Activated CD8-positive, alpha-beta memory T cell treated with anti-CD3 and anti-CD28 coated beads, Interleukin-2, amount 50 U/mL, for 48 hours (primary cell): ENCODE data around the gene PEX3.
"Not testable (repeated sequence)": the region's sequence is repeated elsewhere in the genome, so short reads cannot be mapped to it uniquely, and the experiment has no call there.

Experiments used
- DNase-seq: peaks from one replicate; pipeline ENCODE4 v3.0.0-alpha.2; 2020

The PEX3 gene

GRCh38 chr6:143507358-143508145 is 56.9 kb downstream of the PEX3 start:
- no peak for DNase-seq

- DNase-seq = not testable (repeated sequence)
Measured at GRCh38 chr6:143510326-143510725, 59.7 kb downstream of the PEX3 start.

- DNase-seq = peak; percentile 79
Measured at GRCh38 chr6:143510991-143511891, 60.6 kb downstream of the PEX3 start, which contains the start of gene FUCA2. TSS of gene FUCA2 (minus strand) at chr6:143511720. CDS start at chr6:143511634, 86 bp downstream.

GRCh38 chr6:143513410-143513809 is 62.8 kb downstream of the PEX3 start:
- DNase-seq = no peak

- no peak for DNase-seq
Measured at GRCh38 chr6:143515061-143515760, 64.6 kb downstream of the PEX3 start.

- DNase-seq = no peak
Measured at GRCh38 chr6:143515766-143516355, 65.3 kb downstream of the PEX3 start.

- no peak for DNase-seq
Measured at GRCh38 chr6:143516690-143517446, 66.3 kb downstream of the PEX3 start.

- DNase-seq = no peak
Measured at GRCh38 chr6:143517447-143517773, 66.8 kb downstream of the PEX3 start.

GRCh38 chr6:143522039-143522600 is 71.5 kb downstream of the PEX3 start:
- no peak for DNase-seq

GRCh38 chr6:143525356-143525755 is 74.8 kb downstream of the PEX3 start:
- no peak for DNase-seq

GRCh38 chr6:143527677-143528076 is 77.1 kb downstream of the PEX3 start:
- no peak for DNase-seq

GRCh38 chr6:143528164-143528811 is 77.7 kb downstream of the PEX3 start:
- DNase-seq = no peak

GRCh38 chr6:143529095-143529494 is 78.5 kb downstream of the PEX3 start:
- DNase-seq = no peak

GRCh38 chr6:143531720-143532499 is 81.3 kb downstream of the PEX3 start:
- no peak for DNase-seq

- no peak for DNase-seq
Measured at GRCh38 chr6:143535189-143535614, 84.6 kb downstream of the PEX3 start.

- DNase-seq = peak; percentile 73
Measured at GRCh38 chr6:143536461-143536865, 85.9 kb downstream of the PEX3 start.

- peak; percentile 77 for DNase-seq
Measured at GRCh38 chr6:143536866-143537691, 86.5 kb downstream of the PEX3 start.

- no peak for DNase-seq
Measured at GRCh38 chr6:143538374-143538773, 87.8 kb downstream of the PEX3 start.

- no peak for DNase-seq
Measured at GRCh38 chr6:143539106-143539505, 88.5 kb downstream of the PEX3 start.
